COR-L47 (cell line): ENCODE results near the gene PFKFB3.

Experiments
- DNase-seq: peaks from one replicate; lab custom pipeline; 2025; lab: John Stamatoyannopoulos, UW

PFKFB3 gene

DNA sequence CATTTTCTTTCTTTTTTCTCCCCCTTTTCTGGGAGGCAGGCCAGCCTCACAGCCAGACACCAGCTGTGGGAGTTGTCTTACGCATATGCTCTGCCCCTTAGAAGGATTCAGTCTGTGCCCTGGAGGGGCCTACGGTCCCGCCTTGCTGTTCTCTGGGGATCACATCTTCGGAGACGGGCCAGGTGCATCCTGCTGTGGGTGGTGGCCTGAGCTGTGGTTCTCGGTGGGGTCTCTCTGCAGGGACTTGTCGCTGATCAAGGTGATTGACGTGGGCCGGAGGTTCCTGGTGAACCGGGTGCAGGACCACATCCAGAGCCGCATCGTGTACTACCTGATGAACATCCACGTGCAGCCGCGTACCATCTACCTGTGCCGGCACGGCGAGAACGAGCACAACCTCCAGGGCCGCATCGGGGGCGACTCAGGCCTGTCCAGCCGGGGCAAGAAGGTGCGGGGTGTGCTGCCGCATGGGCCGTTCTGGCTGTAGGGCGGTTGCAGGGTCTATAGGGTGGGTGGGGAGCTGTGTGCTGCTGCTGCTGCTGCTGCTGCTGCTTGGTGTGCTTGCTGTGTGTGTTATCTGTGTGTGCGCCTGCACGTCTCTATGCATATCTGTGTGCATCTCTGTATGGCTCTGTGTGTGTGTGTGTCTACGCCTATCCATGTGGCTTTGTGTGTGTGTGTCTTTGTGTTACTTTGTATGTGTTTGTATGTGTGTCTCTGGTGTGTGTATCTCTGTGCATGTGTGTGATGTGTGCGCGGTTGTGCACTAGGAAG is 17.9 kb downstream of the PFKFB3 start:
- no peak for DNase-seq

DNA sequence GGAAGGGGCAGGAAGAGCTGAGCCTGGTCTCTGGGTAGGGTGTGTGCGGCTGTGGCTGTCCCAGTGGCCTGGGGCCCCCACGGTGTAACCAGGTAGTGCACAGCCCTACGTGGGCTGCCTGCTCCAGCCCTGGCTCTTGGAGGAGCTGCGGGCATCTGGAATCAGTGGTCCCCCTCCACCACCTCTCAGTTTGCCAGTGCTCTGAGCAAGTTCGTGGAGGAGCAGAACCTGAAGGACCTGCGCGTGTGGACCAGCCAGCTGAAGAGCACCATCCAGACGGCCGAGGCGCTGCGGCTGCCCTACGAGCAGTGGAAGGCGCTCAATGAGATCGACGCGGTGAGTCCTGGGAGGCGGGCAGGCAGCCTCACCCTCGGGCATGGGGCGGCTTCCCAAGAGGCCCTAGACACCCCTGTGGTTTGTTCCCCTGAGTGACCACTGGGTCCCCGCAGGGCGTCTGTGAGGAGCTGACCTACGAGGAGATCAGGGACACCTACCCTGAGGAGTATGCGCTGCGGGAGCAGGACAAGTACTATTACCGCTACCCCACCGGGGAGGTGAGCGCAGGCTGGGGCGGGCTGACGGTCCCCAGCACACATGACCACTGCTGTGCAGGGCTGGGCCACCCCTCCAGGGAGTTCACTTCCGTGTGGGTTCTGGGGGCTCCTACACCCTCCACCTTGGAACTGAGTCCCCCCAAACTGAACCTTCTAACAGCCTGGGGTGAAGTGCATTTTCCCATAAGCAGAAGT is 18.6 kb downstream of the PFKFB3 start:
- DNase-seq, result no peak

DNA sequence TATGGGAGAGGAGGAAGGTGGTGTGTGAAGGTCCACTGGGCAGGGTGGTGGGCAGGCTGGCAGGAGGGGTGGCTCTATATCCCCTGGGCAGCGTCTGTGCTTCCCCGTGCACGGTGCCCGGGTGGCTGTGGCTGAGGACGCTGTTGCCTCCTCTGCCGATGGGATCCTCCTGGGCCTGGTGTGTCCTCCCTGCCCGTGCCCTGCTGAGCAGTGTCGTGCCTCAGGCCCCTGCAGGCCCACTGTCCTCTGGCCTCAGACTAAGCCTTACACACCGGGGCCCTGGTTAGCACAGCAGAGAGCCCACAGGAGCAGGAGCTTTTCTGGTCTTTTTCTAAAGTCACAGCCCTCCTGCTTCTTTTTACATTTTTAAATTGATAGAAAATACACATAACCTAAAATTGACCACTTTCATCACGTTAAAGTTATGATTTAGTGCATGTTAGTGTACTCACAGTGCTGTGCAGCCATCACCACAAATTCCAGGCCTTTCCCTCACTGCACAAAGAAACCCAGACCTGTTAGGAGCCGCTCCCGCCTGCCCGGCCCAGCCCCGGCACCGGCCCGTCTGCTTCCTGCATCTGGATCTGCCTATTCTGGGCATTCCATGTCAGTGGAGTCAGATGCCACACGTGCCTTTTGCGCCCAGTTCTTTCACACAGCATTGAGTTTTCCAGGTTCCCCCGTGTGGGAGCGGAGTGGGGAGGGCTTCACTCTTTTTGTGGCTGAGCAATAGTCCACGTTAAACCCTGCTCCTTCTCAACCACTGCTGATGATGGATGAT is 19.4 kb downstream of the PFKFB3 start:
- no peak for DNase-seq

DNA sequence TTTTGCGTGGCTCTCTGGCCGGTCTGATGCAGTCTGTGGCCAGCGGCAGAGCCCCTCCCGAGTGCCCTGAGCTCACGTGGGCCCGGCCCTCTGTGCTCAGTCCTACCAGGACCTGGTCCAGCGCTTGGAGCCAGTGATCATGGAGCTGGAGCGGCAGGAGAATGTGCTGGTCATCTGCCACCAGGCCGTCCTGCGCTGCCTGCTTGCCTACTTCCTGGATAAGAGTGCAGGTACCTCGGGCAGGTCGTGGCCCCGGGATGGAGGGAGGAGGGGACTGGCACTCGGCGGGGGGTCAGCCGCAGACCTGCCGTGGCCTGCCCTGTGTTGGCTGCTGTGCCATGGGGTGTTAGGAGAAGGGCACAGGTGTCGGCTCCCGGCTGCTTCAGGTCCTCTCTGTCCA is 20.0 kb downstream of the PFKFB3 start:
- DNase-seq, result no peak

DNA sequence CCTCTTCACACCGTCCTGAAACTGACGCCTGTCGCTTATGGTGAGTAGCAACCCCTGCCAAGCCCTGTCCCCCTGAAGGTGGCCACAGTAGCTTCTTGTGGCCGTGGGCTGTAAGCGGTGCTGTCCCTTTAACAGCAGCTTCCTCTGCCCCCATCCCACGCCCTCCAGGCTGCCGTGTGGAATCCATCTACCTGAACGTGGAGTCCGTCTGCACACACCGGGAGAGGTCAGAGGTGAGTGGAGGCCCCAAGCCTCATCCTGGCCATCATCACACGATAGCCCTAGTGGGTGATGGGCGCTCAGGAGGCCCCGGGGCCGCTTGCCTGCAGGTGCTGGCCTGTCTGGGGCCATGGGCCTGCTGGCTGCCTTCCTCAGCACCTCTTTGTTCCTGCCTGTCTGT is 21.2 kb downstream of the PFKFB3 start:
- DNase-seq, result no peak

DNA sequence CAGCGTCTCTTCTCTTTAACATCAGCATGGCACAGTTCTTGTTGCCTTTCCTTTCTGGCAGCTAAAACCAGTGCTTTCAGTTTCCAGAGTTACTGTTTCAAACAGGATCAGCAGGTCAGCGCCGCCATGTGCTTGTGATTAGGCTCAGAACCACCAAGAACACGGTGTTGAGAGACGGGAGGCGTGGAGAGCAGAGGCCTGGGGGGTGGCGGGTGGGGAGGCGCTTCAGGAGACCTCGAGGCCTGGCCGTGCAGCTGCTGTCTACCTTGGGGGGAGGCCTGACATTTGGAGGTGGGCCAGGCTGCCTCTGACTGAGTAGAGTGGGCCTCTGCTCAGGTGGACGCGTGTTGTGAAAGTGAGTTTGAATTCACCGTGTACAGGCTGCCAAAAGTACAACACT is 22.0 kb downstream of the PFKFB3 start:
- no peak for DNase-seq

DNA sequence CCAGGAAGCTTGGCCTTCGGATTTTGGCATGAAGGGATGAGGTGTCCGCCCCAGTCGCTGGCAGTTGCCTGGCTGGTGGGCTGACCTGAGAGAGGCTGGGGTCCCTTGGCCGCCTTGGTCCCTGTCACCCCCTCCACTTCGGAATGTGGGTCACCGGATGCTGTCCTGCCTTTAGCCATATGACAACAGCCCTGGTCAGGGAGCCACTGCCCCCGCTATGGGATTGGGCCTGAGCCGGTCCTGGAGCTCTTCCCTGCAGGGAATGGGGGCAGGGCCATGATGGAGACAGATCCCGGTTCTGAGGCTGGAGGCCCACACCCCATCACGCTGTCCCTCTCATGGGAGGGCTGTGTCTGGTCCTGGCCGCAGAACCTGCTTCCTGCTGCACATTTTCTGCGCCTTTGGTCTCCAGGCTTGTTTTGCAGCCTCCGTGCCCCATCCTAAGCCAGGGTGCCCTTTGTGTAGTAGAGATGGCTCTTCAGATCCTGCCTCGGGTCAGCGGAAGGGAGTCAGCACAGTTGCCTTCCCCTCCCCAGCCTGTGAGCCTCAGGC is 22.6 kb downstream of the PFKFB3 start:
- DNase-seq, result no peak

DNA sequence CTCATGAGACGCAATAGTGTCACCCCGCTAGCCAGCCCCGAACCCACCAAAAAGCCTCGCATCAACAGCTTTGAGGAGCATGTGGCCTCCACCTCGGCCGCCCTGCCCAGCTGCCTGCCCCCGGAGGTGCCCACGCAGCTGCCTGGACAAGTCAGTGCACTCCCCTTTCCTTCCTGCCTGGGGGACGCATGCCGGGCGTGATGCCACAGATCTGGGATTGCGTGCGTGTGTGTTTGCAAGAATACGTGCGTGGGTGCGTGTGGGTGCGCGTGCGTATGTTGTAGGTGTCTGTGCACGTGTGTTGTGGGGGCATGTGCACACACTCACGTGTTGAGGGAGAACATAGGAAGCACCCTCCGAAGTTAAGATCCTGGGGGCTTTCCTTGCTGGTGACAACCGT is 23.5 kb downstream of the PFKFB3 start:
- no peak for DNase-seq

DNA sequence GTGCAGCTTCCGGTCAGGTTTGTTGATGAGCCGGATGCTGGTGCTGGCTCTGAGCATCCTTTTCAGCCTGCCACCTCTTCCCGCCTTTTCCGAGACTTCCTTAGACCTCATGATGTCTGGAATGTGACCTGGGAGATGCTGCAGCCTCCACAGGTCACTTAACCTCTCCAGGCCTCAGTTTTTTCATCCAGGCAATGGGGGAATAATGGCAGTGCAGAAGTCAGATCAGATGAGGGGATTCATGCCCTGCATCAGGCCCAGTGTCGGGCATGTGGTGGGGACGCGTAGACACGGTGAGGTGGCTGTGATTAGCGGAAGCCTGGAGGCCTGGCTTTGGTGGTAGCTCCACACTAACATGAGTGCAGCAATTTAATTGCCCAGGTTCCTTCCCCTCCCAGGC is 24.6 kb downstream of the PFKFB3 start:
- no peak for DNase-seq

DNA sequence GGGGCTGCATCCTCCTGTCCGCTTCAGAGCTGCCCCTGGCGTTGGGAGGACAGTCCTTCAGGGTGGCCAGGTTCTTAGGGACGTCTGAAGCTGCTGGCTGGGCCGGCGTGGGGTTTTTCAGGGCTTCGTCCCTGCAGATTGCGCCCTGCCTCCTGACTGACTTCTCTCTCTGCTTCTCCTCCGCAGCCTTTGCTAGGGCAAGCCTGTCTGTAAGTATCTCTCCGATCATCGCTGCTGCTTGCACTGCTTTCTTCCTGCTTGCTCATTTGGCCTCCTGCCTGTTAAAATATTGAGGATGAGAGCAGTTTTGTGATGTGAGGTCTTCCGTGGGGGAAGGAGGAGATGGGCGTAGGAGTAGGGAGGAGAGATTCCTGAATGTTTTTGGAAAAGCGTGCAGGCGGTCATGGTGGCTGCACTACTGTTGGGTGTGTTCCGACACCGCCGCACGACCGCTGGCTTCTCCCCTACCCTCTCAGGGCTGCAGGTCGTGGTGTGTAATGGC is 25.3 kb downstream of the PFKFB3 start:
- DNase-seq, result no peak

DNA sequence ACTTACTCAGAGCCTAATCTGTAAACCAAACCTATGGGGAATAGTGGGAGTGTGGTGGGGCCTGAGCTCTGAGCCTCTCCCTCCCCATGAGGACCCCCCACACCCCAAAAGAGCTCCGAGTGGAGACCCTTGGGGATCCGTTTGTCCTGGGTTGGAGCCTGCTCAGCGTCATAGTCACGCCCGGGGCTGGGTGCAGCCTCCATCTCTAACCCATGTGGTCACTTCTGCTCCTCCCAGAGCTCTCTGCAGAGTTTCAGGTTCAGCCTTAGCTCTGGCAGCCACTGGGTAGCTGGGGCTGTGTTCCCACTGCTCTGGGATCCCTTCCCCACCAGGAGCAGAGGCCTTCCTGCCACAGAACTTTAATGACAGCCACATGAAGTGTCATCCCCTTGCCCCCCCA is 25.9 kb downstream of the PFKFB3 start:
- no peak for DNase-seq

DNA sequence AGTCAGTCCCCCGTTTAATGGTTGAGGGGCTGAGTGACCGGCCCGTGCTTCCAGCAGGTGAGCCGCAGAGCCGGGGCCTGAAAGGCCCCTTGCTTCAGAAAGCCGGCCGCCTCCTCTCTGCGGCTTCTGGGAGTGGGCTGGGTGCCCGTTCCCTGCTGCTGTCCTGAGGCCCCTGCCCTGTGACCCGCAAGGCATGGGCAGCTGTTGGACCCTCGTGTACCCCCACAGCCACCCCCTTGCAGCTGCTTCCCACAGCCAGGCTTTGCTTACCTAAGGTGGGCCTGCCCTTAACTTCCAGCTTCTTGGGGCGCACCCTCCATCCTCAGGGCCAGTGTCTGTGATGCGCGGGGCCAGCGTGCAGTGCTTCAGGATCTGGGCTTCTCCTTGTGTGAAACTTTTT is 26.6 kb downstream of the PFKFB3 start:
- no peak for DNase-seq

DNA sequence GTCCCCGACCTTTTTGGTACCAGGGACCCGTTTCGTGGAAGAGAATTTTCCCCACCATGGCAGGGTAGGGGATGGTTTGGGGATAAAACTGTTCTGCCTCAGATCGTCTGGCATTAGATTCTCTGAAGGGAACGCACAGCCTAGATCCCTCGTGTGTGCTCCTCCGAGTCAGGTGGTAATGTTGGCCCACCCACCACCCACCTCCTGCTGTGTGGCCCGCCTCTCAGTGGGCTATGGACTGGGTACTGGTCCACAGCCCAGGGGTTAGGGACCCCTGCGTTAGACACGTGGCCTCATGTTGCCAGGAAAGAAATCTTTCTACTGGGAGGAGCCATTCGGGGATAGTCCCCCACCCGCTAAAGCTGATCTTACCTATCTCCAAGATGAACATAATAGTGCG is 27.0 kb downstream of the PFKFB3 start:
- DNase-seq, result no peak

DNA sequence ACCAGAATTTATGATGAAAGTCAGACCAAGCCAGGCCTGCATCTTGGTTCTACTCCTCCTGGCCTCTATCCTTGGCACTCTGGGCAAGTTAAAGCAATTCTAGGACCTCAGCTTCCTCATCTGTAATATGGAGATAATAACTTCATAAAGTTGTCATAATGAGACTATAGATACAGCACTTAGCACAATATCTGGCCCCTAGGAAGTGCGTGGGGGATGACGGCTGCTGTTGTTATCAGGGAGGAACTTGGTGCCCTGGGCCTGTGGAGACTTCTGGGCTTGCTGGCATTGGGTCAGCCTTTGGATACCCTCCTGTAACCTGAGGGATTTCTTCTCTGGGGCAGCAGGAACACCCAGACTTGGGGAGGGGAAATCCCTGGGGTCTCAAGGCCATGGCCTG is 27.6 kb downstream of the PFKFB3 start:
- DNase-seq, result no peak

DNA sequence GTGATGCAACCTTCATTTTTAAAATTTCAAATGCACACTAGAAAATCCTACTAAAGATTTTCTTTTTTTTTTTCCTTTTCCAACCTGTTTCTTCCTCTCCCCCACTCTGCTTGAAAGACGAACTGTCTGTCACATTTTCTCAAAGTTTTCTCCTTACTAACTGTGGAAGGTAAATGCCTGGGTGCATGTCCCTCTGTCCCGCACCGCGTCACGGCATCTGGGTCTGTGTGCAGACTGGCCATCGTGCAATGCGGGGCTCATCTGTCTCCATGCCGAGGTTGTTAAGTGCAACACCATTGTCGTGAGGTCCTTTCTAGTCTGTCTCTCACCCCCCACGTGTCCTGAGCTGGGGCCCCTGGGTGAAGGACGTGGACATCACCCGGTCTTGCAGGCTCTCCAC is 28.4 kb downstream of the PFKFB3 start:
- DNase-seq, result no peak

DNA sequence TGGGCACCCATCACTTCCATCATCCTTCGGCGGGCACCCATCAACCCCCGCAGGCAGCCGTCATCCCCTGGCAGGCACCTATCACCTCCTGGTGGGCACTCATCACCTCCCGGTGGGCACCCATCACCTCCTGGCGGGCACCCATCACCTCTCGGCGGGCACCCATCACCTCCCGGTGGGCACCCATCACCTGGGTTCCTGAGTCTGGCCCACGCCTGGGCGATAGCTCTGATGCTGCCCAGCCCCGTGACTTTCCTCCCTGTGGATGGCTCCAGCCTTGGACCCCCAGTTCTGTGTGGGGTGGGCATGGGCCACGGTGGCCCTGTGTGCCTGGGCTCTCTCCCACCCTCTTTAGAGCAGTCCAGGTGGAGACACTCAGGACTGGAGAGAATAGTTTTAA is 29.0 kb downstream of the PFKFB3 start:
- DNase-seq, result no peak

DNA sequence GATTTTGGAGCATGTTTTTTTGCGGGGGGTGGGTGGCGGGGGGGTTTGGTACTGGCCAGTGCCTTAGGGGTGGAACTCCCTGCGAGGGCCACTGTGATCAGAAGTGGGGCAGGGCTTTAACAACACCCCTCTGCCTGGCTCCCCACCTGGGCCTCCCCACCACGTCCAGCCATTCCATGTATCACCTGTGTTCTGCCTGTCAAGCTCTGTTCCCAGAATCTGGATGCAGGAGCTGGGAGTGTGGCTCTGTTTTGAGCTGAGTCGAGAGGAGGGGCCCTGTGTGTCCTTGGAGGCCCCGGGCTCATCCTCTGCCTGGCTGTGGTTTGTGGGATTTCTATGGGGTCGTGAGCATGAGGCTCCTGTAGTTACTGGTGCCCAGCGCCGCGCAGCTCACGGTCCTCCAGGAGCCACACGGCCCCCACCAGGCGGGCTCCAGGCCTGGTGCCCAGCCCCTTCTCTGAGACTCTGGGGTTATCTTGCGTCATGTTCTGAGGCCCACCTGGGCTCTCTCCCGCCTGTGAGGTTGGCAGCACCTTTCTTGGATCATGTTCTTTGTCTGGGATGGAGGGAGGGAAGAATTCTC is 29.6 kb downstream of the PFKFB3 start:
- DNase-seq, result no peak

DNA sequence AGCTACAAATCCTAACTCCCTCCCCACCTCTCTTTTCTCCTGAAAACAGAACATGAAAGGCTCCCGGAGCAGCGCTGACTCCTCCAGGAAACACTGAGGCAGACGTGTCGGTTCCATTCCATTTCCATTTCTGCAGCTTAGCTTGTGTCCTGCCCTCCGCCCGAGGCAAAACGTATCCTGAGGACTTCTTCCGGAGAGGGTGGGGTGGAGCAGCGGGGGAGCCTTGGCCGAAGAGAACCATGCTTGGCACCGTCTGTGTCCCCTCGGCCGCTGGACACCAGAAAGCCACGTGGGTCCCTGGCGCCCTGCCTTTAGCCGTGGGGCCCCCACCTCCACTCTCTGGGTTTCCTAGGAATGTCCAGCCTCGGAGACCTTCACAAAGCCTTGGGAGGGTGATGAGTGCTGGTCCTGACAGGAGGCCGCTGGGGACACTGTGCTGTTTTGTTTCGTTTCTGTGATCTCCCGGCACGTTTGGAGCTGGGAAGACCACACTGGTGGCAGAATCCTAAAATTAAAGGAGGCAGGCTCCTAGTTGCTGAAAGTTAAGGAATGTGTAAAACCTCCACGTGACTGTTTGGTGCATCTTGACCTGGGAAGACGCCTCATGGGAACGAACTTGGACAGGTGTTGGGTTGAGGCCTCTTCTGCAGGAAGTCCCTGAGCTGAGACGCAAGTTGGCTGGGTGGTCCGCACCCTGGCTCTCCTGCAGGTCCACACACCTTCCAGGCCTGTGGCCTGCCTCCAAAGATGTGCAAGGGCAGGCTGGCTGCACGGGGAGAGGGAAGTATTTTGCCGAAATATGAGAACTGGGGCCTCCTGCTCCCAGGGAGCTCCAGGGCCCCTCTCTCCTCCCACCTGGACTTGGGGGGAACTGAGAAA is 30.4 kb downstream of the PFKFB3 start:
- no peak for DNase-seq

DNA sequence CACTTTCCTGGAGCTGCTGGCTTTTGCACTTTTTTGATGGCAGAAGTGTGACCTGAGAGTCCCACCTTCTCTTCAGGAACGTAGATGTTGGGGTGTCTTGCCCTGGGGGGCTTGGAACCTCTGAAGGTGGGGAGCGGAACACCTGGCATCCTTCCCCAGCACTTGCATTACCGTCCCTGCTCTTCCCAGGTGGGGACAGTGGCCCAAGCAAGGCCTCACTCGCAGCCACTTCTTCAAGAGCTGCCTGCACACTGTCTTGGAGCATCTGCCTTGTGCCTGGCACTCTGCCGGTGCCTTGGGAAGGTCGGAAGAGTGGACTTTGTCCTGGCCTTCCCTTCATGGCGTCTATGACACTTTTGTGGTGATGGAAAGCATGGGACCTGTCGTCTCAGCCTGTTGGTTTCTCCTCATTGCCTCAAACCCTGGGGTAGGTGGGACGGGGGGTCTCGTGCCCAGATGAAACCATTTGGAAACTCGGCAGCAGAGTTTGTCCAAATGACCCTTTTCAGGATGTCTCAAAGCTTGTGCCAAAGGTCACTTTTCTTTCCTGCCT is 31.1 kb downstream of the PFKFB3 start:
- no peak for DNase-seq

DNA sequence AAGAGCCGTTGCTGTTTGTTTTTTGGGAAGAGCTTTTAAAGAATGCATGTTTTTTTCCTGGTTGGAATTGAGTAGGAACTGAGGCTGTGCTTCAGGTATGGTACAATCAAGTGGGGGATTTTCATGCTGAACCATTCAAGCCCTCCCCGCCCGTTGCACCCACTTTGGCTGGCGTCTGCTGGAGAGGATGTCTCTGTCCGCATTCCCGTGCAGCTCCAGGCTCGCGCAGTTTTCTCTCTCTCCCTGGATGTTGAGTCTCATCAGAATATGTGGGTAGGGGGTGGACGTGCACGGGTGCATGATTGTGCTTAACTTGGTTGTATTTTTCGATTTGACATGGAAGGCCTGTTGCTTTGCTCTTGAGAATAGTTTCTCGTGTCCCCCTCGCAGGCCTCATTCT is 31.6 kb downstream of the PFKFB3 start:
- no peak for DNase-seq
